Measurements from ENCODE around the gene RFXANK.

- TF ChIP-seq CTCF (tag by site-specific recombination; IDR thresholded peaks at IDR 0.05) (no peak), ZNF747 (tag by site-specific recombination; IDR thresholded peaks at IDR 0.05) (no peak)
Observed at GRCh38 chr19:19159534-19159933, 32.5 kb upstream of the RFXANK start.

Measured in HEK293 (cell line).